Activated T-cell treated with anti-CD3 and anti-CD28 coated beads for 1 hour (primary cell): ENCODE measurements around the gene SNRPD2.
A peak's percentile ranks its signal among the peaks of the same experiment; 100 is the strongest.

Experiments
- DNase-seq: peaks from one replicate; pipeline ENCODE4 v3.0.0-alpha.2; 2020; ENCODE audit warnings: low read depth

SNRPD2 gene

GRCh38 chr19:45657520-45658167, 34.1 kb downstream of the SNRPD2 start:
- no peak for DNase-seq

DNA sequence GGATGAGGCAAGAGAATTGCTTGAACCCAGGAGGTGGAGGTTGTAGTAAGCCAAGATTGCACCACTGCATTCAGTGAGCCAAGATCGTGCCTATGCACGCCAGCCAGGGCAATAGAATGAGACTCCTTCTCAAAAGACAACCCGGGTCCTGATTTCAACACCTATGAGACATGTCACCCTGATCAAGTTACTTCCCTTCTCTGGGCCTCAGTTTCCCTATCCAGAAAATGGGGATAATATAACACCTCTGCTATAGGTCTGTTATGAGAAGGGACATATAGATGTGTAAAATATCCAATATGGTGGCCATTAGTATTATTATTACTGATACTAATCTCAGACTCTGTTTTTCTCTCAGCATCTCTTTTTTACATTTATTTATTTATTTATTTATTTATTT, 36.7 kb downstream of the SNRPD2 start:
- DNase-seq: no peak

- no peak for DNase-seq
These were observed 38.1 kb downstream of the SNRPD2 start for GRCh38 chr19:45653634-45654033.

DNA sequence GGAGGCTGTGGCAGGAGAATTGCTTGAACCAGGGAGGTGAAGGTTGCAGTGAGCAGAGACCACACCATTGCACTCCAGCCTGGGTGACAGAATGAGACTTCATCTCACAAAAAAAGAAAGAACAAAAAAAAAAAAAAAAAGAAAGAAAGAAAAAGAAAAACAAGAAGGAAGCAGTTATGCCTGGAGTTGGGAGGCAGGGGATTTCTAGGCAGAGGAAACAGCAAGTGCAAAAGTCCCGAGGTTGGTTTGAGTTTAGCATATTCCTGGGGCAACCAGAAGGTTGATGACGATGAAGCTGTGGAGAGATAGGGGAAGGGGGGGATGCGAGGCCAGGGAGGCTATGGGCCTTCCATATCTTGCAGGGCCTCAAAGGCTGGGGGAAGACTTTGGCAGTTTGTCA, 41.0 kb downstream of the SNRPD2 start:
- no peak for DNase-seq

DNA sequence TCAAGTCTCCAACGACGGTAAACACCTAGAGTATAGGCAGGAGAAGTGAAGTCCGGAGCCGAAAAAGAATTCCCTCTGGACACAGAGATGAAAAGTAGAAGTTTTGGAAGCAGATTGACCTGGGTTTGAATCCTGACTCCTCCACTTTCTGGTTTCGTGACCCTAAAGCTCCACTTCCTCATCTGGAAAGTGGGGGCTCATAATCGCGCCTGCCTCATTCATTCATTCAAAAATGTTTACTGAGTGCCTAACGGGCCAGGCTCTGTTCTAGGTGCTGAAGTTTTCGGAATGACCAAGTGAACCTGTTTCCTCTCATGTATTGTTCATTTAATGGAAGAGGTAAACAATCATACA, 45.4 kb downstream of the SNRPD2 start:
- no peak for DNase-seq

- peak; percentile 58 for DNase-seq
These were observed 46.0 kb downstream of the SNRPD2 start for GRCh38 chr19:45645631-45646344.

DNA sequence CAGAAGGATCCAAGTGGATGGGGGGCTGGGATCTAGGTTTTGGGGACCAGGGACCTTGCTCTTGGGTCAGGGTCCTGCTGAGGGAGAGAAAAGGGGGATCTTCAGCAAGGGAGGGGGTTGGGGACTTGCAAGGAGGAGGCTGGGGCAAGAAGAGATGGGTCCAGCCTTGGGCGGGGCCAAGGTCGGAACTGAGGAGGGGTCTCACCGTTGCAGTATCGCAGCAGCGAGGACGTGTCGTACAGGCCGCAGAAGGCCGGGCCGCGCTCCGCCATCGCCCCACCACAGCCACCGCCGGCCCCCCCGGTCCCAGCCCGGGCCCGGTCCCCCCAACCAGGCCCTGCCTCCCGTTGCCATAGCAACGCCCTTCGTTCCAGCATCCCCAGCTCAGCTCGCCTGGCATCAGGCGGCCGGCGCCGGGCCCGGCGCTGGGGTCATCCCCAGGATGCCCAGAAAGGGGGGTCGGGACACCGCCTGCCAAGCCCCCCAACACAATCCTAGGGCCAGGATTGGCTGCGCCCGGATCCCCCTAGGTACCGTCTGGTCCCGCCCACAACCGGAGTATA, 46.6 kb downstream of the SNRPD2 start:
- DNase-seq: no peak

DNA sequence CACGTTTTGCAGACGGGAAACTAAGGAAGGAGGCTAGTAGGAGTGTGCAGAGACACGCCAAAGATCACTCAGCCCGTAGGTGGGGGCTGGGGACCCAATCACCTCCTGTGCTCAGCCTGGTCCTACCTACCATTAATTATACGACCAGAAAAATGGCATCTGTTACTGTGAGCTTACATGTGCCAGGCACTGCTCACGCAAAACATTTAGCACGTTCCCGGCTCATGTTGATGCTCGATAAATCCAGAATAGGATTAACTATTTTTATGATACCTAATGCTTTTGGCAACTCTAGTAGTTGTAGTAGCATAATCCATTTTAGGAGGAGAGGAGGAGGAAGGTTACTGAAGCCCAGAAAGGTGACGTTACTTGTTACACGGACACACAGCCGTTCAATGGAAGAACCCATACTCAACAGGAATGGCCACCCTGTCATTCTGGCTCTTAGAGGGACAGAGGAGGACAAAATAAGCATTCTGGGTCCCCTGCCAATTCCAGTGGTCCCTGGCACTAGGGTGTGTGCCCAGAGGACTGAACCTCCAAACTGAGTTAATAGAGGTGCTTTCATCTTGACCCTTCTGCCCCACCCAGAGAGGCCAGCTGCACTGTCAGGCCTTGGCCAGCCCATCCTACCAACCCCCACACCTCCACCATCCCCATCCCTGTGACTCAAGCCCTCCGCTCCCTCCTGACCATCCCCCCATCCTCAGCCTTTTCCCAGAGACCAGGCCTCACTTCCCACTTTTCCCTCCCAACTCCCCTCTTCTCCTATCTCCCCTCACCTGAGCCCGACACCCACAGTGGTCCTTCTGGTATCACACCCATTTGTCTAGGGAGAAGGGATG, 47.6 kb downstream of the SNRPD2 start:
- DNase-seq: no peak

- peak; percentile 87 for DNase-seq
These were observed 48.5 kb downstream of the SNRPD2 start for GRCh38 chr19:45643024-45643926.

DNA sequence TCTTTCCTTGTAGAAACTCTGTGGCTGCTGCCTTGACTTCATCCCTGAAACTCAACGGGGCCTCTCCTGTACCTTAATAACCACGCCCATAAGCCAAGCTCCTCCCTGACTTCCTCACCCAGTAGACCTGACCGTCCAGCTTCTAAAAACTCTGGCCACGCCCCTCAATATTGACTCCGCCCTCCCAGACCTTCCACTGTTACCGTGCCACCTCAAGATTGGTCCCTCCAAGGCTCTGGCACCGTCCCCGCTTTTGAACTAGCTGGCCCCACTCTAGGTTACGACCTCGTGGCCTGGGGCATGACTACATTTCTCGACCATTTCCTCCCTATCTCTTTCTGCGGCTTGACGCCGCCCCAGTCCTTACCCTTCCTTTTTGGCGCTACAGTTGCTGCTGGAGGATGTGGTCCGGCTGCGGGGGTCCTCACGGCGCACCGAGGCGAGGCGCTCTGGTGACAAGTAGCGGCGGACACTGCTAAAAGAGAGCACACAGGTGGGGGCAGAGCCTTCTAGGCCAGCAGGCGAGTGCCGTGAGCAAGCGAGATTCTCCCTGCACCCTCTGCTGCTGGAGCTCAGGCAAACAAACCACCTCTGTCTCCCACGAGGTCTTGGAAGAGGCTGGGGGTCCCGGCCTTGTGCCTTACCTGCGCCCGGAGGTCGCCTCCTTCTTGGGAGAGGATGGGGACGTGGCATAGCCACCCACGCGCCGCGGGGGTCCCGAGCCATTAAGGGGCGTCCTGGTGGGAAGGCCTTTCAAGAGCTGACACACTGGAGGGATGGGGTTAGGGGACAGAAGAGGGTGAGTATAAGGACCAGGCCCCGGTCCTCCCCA, 50.3 kb downstream of the SNRPD2 start:
- peak; percentile 30 for DNase-seq

DNA sequence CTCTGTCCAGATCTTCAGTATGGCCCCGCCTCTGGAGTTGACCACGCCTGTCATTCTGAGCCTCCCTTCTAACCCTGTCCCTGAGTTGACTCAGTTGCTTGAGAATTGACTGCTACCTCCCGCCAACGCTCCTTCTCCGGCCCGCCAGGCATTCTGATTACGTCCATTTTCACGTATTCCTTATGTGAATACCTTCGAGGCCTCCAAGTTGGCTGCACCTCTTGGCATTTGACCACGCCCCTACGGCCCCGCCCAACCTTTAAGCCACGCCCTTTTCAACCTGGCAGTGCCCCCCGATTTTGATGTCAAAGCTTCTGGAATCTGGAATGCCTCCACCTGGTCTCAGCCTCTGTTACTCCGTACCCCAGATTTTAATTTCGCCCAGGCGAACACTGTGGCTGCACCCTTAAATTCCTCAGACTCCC, 50.9 kb downstream of the SNRPD2 start:
- no peak for DNase-seq

DNA sequence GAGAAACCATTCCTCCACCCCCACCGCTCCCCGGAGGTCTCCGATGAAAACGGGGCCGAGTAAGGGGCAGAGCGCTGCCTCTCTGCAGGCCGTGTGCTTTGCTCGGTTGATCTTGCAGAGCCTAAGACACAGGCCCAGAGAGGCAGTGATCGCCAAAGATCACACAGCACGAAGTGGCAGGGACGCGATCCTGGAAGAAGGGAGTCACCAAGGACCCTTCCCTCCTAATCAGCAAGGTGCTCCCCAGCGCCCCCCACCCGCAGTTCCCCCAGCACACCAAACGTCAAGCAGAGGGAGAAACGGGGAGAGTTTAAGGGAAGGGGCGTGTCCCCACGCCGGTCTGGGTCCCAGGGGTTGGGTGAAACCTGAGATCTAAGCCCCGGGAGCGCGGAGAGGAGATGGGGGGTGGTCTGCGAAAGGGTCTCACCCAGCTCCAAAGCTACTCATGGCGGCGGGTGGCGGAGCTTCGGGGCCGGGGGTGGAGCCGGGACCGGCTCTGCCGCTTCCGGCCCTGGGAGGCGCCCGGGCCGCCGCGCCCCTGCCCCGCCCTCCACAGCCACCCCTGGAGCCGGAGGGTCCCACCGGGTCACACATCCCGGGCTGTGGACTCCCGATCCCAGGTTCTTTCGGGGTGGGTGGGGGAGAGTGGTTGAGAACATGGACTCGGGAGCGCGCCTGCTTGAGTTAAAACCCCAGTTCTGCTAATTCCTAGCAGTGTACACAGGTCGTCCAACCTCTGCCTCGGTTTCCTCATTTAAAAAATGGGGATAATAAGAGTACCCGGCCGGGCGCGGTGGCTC, 52.6 kb downstream of the SNRPD2 start, which contains the start of gene EML2:
Gene EML2 (minus strand): TSS at position 468 of the 800 bp plus-strand sequence. CDS start 21 bp downstream, at position 447.
- peak; percentile 42 for DNase-seq

DNA sequence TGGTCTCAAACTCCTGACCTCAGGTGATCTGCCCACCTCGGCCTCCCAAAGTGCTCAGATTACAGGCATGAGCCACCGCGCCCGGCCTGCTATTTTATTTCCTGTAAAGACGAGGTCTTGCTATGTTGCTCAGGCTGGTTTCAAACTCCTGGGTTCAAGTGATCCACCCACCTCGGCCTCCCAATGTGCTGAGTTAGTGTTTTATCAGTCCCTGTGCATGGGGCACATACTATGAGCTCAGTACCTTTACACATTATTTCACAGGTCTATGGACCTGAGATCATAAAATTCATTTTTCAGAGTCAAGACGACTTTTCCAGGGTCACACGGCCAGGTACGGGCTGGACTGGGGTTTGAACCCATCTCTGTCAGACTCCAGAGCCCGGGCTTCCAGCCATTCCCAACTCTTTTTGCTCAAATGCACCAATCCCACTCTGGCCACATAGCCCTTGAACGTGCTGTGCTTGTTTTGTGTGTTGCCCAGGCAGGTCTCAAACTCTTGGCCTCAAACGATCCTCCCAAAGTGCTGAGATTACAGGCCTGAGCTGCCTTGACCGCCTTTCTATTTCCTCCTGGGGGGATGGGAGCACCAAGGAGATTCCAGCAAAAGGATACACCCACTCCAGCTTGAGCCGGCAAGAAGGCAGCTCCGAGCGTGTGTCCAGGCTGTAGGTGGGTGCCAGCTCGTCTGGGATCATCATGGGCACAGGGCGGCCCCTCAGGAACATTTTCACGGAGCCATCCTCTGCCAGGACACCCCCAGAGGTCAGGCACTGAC, 53.7 kb downstream of the SNRPD2 start:
- DNase-seq: no peak
